ENCODE measurements around the gene TEF.

DNA sequence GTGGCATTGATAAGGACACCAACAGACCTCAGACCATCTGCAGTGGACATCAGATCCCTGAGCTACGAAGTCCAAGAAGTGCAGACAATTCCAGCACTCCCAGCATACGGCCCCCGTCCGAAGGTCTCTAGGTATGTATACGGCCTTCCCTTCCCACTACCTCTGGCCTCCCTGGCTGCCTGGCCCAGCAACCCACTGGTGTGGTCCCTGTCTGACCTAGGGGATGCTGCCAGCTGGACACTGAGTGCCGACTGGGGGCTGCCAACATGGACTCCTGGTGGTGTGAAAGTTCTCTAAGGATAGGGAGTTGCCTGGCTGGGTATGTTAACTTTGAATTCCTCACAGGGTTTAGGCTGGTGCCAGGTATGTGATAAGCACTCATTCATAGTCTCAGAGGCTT lies 17.5 kb upstream of the TEF start:
- no peak for TF ChIP-seq POLR2A (IDR thresholded peaks at IDR 0.05; ENCODE audit: low read depth, low read length)
- no peak for TF ChIP-seq POLR2AphosphoS5 (IDR thresholded peaks at IDR 0.05; ENCODE audit: low read depth, low read length)
- no peak for TF ChIP-seq TAF1 (IDR thresholded peaks at IDR 0.05; ENCODE audit: low read depth, low read length)

Data from GM12891 (cell line).